Activated CD4-positive, alpha-beta T cell treated with anti-CD3 and anti-CD28 coated beads, Interleukin-2, amount 50 U/mL, for 4 hours (primary cell): ENCODE results near the gene TCF4.

Experiments
- DNase-seq, 2 experiments: peaks; one replicate each; pipeline ENCODE4 v3.0.0-alpha.2; 2020

Gene TCF4

GRCh38 chr18:55466789-55467188, 121.2 kb downstream of the TCF4 start:
- no peak for DNase-seq

GRCh38 chr18:55465313-55465712, 122.7 kb downstream of the TCF4 start:
- no peak for DNase-seq

- DNase-seq, result no peak
Observed at GRCh38 chr18:55464581-55464980, 123.4 kb downstream of the TCF4 start.

- DNase-seq, result no peak
Observed at GRCh38 chr18:55462652-55463051, 125.3 kb downstream of the TCF4 start.

GRCh38 chr18:55461848-55462247, 126.1 kb downstream of the TCF4 start:
- no peak for DNase-seq

- no peak for DNase-seq
Observed at GRCh38 chr18:55458456-55459203, 129.4 kb downstream of the TCF4 start.

GRCh38 chr18:55457028-55457427, 131.0 kb downstream of the TCF4 start:
- DNase-seq, result no peak

GRCh38 chr18:55455938-55456337, 132.1 kb downstream of the TCF4 start:
- DNase-seq, result no peak

- DNase-seq, result no peak
Observed at GRCh38 chr18:55453186-55453585, 134.8 kb downstream of the TCF4 start.

- DNase-seq, result no peak
Observed at GRCh38 chr18:55452123-55452611, 135.8 kb downstream of the TCF4 start.

GRCh38 chr18:55449412-55450140, 138.4 kb downstream of the TCF4 start:
- no peak for DNase-seq

- DNase-seq, result no peak
Observed at GRCh38 chr18:55448420-55448819, 139.6 kb downstream of the TCF4 start.

GRCh38 chr18:55447672-55448018, 140.3 kb downstream of the TCF4 start:
- DNase-seq, result no peak

GRCh38 chr18:55446996-55447671, 140.9 kb downstream of the TCF4 start:
- no peak for DNase-seq

- no peak for DNase-seq
Observed at GRCh38 chr18:55444536-55444935, 143.5 kb downstream of the TCF4 start.

GRCh38 chr18:55443776-55444175, 144.2 kb downstream of the TCF4 start:
- no peak for DNase-seq

- DNase-seq, result no peak
Observed at GRCh38 chr18:55442561-55442960, 145.4 kb downstream of the TCF4 start.

GRCh38 chr18:55440988-55441387, 147.0 kb downstream of the TCF4 start:
- DNase-seq, result no peak

GRCh38 chr18:55439056-55439455, 148.9 kb downstream of the TCF4 start:
- no peak for DNase-seq

- DNase-seq, result no peak
Observed at GRCh38 chr18:55435592-55435991, 152.4 kb downstream of the TCF4 start.

- no peak for DNase-seq
Observed at GRCh38 chr18:55433648-55434047, 154.3 kb downstream of the TCF4 start.

GRCh38 chr18:55433140-55433539, 154.9 kb downstream of the TCF4 start:
- DNase-seq, result no peak

GRCh38 chr18:55432307-55433040, 155.5 kb downstream of the TCF4 start:
- DNase-seq, result no peak
